Pancreas (tissue), 10 donors: ENCODE results near the gene TENM4. TPM values are rescaled to one million over a fixed set of nuclear protein-coding genes. Genes with fewer than 3 reads are reported as not detected.

Experiments used
- ATAC-seq, 4 donors: fragments of 200-7000 bp; cut with Tn5 transposase; one replicate each; pipeline versions ENCODE4 v1.8.0 to v1.9.1; 2020; ENCODE audit warnings: mild to moderate bottlenecking in 4 of 4, moderate library complexity in 4 of 4
- DNase-seq, 6 donors: peaks; one replicate each; pipeline ENCODE4 v3.0.0-alpha.2; 2020
- FAIRE-seq: peaks from 2 replicates; lab custom pipeline; 2012; peaks lifted over from hg19 to GRCh38; lab: Jason Lieb, UNC
- H3K27ac ChIP-seq, 4 donors: fragments of 200-600 bp; sonication (generic); 1 replicate in 3 of 4; 2 replicates in 1 of 4; pipeline versions ENCODE4 v1.5.0 to v1.8.0; 2020
- H3K27me3 ChIP-seq, 4 donors: fragments of 200-600 bp; one replicate each; pipeline ENCODE4 v1.8.0; 2021
- H3K36me3 ChIP-seq, 3 donors: fragments of 200-600 bp; sonication (generic) in 1 of 3; one replicate each; pipeline versions ENCODE4 v1.5.0 to v1.8.0; 2020 to 2021
- H3K4me1 ChIP-seq, 3 donors: fragments of 200-600 bp; one replicate each; pipeline ENCODE4 v1.8.0; 2021
- H3K4me3 ChIP-seq, 4 donors: fragments of 200-600 bp; sonication (generic) in 2 of 4; one replicate each; pipeline versions ENCODE4 v1.5.0 to v1.8.0; 2020 to 2021
- H3K9me3 ChIP-seq, 4 donors: fragments of 200-600 bp; one replicate each; pipeline ENCODE4 v1.8.0; 2021
- WGBS, 2 donors: extraction: QIAGEN DNeasy Blood & Tissue Kit; methylation state at CpG; one replicate each; pipeline ENCODE4 v1.1.7; 2013; 5-methylcytosine and 5-hydroxymethylcytosine counted together
- intact Hi-C, 3 donors: fragments of 100-400 bp; cut with DNase I; formaldehyde crosslinking; loops; one replicate each; pipeline versions ENCODE4 v1.11.1 to v1.14.2; 2022
- polyA plus RNA-seq, 2 donors: library from polyadenylated mRNA; stranded (reverse); fragments of 200-250 nt; gene quantifications; one replicate each; pipeline ENCODE4 v1.2.3, GENCODE V29; 2013
- total RNA-seq, 6 donors: library from RNA; stranded (reverse); fragmentation: NEBNext Ultra II Directional in 4 of 6; extraction: Animal tissue kit (Norgen Biotek cat#: 25700) in 4 of 6; gene quantifications; one replicate each; pipeline versions ENCODE4 v1.2.1 to v1.2.4, GENCODE V29; 2021 to 2023
- TF ChIP-seq, protein P1 (sequence below), 4 donors: fragments of 200-600 bp; sonication (generic) in 3 of 4; IDR thresholded peaks; one replicate each; pipeline versions ENCODE4 v1.5.0 to v1.8.0; 2021; ENCODE audit warnings: antibody characterized with exemption in 4 of 4
- donor health status: healthy with polysubstance abuse.
- donor health status: DM: no; HTN: no; CAD: no; lungs with moderate emphysema.
- donor health status: DM: no; HTN: no; CAD: no.
- donor health status: control.
- donor health status: control.
- donor health status: Bipolar disorder and iron deficiency.
- donor health status: DM: yes; HTN: yes; CAD: no.
- donor health status: DM: no; HTN: no; CAD: no.
- donor health status: DM: no; HTN: no; CAD: no.
- donor health status: DM: yes; HTN: yes; CAD: no.

Gene TENM4
- total and polyA plus RNA-seq, 8 donors, result 0.37 to 6.8 (median 1.3) TPM

DNA sequence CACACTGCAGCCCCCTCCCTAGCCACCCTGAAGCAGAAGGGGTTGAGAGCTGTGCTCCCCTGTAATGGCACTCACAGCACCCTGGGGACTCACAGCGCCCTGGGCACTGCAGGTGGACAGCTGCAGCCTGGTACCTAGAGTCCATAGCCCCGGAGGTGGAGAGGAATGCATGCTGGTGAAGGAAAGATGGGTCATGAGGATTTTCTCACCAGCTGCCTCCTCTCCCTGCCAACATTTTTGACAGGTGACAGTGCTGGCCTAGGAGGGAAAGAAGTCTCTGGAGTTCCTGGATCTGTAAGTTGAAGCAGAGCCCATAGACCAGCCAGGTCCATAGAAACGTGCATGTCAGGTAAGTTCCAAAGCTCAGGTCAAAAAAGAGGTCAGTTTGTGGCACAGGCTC, 330.5 kb downstream of the TENM4 start:
- H3K9me3 ChIP-seq, result no peaks in the 10 kb centered on the region
- no peak for ATAC-seq
- no peak for FAIRE-seq

DNA sequence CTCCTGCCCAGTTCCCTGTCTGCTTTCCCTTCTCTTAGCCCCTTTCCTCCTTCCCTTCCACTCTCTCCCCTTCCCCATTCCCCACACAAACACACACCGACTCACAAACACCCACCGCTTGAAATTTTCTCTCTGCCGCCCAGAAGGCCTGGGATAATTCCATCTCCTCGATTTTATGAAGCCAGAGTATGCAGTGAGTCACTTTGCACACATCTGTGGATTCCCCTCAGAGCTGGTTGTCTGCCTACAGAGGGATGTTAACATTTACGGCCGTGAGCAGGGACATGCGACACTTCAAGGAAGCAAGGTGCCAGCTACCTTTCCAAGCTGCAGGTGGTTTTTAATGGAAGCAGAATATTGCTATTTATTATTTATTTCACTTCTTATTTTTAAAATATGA, 332.0 kb downstream of the TENM4 start:
- Histone ChIP-seq H3K27me3 (no peaks in the 10 kb centered on the region), H3K36me3 (no peaks in the 10 kb centered on the region), H3K4me1 (no peaks in the 10 kb centered on the region), H3K4me3 (no peak overlapping the region), H3K27ac (no peak overlapping the region), H3K9me3 (no peaks in the 10 kb centered on the region)
- ATAC-seq (no peak), FAIRE-seq (no peak), DNase-seq (no peak)
- TF ChIP-seq, protein P1, sequence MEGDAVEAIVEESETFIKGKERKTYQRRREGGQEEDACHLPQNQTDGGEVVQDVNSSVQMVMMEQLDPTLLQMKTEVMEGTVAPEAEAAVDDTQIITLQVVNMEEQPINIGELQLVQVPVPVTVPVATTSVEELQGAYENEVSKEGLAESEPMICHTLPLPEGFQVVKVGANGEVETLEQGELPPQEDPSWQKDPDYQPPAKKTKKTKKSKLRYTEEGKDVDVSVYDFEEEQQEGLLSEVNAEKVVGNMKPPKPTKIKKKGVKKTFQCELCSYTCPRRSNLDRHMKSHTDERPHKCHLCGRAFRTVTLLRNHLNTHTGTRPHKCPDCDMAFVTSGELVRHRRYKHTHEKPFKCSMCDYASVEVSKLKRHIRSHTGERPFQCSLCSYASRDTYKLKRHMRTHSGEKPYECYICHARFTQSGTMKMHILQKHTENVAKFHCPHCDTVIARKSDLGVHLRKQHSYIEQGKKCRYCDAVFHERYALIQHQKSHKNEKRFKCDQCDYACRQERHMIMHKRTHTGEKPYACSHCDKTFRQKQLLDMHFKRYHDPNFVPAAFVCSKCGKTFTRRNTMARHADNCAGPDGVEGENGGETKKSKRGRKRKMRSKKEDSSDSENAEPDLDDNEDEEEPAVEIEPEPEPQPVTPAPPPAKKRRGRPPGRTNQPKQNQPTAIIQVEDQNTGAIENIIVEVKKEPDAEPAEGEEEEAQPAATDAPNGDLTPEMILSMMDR (IDR thresholded peaks at IDR 0.05), result no peak
- 78 to 82% methylated on average over 7 of the region's 7 CpGs for WGBS, 2 donors
- intact Hi-C loops, result no loop called here

More for the DNA sequence above, 330.5 kb downstream of the TENM4 start:
- H3K27ac ChIP-seq, result no peak overlapping the region
- DNase-seq, result no peak
- no peaks in the 10 kb centered on the region for H3K4me1 ChIP-seq
- 60 to 67% methylated on average over 3 of the region's 3 CpGs for WGBS, 2 donors
- H3K27me3 ChIP-seq, result no peaks in the 10 kb centered on the region
- no peaks in the 10 kb centered on the region for H3K36me3 ChIP-seq
- intact Hi-C loops, result no loop called here
- H3K4me3 ChIP-seq, result no peak overlapping the region
- TF ChIP-seq, protein P1 (IDR thresholded peaks at IDR 0.05), result no peak

DNA sequence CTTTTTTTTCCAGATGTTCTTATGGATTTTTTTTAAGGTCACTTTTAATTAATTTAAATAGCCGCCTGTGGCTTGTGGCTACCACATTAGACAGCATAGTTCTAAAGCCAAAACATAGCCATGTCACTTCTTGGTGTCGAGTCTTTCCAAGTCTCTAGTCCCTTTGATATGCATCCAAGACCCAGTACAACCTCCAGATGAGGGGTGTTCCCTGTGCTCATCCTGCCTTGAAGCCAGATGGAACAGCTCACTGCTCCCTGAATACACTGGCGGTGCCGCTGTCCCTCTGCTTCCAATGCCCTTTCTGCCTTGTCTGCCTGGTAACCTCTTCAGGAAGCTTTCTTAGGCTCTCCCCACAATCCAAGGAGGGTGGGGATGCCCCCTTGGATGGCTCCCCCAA, 338.0 kb downstream of the TENM4 start:
- intact Hi-C loops, result no loop called here
- no peaks in the 10 kb centered on the region for H3K4me1 ChIP-seq
- TF ChIP-seq, protein P1 (IDR thresholded peaks at IDR 0.05), result no peak
- H3K27ac ChIP-seq, result no peak overlapping the region
- 81 to 82% methylated on average over 4 of the region's 4 CpGs for WGBS, 2 donors
- no peak overlapping the region for H3K4me3 ChIP-seq
- ATAC-seq (no peak), DNase-seq (no peak), FAIRE-seq (no peak)
- H3K27me3 ChIP-seq, result no peaks in the 10 kb centered on the region
- H3K36me3 ChIP-seq, result no peaks in the 10 kb centered on the region
- H3K9me3 ChIP-seq, result no peaks in the 10 kb centered on the region

DNA sequence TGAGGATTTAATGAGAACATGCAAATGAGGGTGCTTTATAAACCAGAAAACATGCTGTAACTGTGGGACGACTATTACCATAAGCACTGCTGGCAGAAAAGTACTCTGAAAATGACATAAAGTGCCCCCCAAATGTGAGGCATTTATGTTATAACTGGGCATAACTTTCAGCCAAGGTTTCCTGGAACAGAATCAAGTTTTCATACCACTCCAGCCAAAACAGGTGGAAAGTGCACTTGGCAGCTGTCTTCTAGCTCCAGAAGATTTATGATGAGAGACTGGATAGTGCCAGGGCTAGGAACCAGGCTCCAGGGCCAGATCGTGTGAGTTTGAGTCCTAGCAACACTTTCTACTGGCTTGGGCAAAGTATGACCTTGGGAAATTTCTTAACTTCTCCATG, 339.2 kb downstream of the TENM4 start:
- intact Hi-C loops, result no loop called here
- H3K27me3 ChIP-seq, result no peaks in the 10 kb centered on the region
- ATAC-seq (peak; percentile 35 to 84 (median 68)), DNase-seq (peak in 2 of 6 donors; percentile 33 to 40), FAIRE-seq (no peak)
- TF ChIP-seq, protein P1 (IDR thresholded peaks at IDR 0.05), result no peak
- no peaks in the 10 kb centered on the region for H3K9me3 ChIP-seq
- H3K4me3 ChIP-seq, result no peak overlapping the region
- H3K4me1 ChIP-seq, result no peaks in the 10 kb centered on the region
- 13 to 20% methylated on average over 2 of the region's 2 CpGs for WGBS, 2 donors
- peak overlapping the region in 1 of 4 donors; percentile 12 for H3K27ac ChIP-seq
- H3K36me3 ChIP-seq, result no peaks in the 10 kb centered on the region

DNA sequence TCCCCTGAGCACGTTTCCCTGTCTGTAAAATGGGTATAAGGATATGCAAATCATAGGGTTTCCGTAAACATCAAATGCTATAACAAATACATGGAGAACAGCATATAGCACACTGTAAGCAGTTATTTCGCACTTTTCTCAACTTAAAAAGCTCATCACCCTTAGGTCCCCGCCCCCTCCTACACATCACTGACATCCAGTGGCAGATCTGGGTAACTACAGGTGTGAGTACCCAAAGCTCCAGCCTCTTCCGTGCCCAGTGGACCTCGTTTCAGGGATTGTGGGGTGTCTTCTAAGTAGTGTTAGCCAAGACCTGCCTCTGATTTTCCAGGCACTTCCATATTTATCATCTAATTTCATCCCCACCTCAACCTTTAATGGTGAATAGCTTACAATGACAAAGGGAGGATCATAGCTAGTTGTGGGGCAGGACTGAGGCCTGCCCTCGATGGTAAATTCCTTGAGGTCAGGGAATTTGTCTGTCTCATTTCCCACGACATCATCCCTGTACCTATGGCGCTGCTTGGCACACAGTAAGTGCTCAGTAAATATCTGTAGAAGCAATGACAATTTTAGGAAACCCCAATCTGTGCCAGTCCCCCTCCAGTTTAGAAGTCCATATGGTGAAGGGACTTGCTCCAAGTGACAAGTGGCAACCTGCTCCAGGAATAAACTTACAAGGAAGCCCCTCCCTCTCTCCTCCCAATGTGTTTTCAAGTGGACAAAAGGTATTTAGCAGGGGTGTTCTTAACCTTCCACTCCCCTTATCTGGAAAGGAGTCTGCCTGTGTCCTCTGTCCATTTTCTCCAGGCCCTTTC, 340.5 kb downstream of the TENM4 start:
- no peaks in the 10 kb centered on the region for H3K9me3 ChIP-seq
- ATAC-seq, result peak in 3 of 4 donors; percentile 85 to 87 (median 86)
- no peaks in the 10 kb centered on the region for H3K36me3 ChIP-seq
- TF ChIP-seq, protein P1 (IDR thresholded peaks at IDR 0.05), result peak; percentile 27 to 60 (median 36)
- no peaks in the 10 kb centered on the region for H3K27me3 ChIP-seq
- DNase-seq, result peak in 2 of 6 donors; percentile 22 to 45
- FAIRE-seq, result no peak
- 30 to 38% methylated on average over 9 of the region's 9 CpGs for WGBS, 2 donors
- H3K4me3 ChIP-seq, result no peak overlapping the region
- intact Hi-C loops, result no loop called here
- no peak overlapping the region for H3K27ac ChIP-seq
- H3K4me1 ChIP-seq, result no peaks in the 10 kb centered on the region
